ENCODE data around the gene PLCG2.

PLCG2 gene

DNA sequence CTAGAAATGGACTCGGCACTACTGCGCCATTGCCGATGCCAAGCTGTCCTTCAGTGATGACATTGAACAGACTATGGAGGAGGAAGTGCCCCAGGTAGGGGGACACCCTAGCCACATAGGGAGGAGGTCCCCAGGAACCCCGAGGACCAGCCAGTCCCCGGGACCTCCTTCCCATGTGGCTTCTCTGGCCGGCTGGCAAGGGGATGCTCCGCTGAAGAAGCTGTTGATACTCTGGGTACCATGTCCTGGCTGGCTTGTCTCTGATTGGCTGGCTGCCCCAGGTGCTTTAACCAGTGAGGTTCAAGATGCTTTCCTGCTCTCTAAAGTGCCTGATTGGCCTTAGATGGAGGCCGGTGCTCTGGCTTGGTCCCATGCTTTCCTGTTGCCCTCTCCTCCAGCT lies 128.6 kb downstream of the PLCG2 start (continued):
- TF ChIP-seq BACH2 (CRISPR knock-in tag; IDR thresholded peaks at IDR 0.05; ENCODE audit: borderline replicate concordance) (no peak), ZFP30 (CRISPR knock-in tag; IDR thresholded peaks at IDR 0.05) (no peak), ZNF8 (CRISPR knock-in tag; IDR thresholded peaks at IDR 0.05) (no peak), SNAI2 (CRISPR knock-in tag; IDR thresholded peaks at IDR 0.05) (no peak), ZFP3 (CRISPR knock-in tag; IDR thresholded peaks at IDR 0.05) (no peak), CSDC2 (CRISPR knock-in tag; IDR thresholded peaks at IDR 0.05) (no peak)

DNA sequence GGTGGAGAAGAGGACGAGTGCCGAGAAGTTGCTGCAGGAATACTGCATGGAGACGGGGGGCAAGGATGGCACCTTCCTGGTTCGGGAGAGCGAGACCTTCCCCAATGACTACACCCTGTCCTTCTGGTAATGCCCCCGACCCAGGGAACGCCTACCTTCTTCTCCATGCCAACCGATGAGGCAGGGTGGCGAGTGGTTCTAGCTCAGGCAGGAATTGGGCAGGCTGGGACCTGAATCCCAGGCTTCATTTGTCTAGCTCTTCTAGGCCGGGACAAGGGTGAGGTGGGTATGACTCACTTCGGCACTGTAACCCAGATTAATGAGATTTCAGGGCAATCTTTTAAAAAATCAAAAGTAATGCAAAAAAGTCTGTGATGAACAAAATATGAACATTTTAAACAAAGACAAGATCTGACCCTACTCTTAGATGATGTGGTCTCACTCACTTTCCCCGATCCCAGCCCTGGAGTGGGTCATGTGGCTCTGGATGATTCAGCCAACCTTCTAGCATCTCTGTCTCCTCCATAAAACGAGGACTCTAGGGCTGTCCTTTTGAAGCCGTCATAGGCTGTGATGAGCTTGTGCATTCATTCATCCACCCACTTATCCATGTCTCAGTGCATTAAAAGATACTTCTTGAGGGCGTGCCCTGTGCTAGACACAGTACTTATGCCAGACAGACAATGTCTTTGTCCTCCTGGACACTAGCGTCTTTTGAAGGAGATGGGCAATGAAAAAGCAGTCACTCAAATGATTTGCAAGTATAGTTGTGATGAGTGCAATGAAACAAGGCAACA lies 129.6 kb downstream of the PLCG2 start:
- TF ChIP-seq, protein P1, sequence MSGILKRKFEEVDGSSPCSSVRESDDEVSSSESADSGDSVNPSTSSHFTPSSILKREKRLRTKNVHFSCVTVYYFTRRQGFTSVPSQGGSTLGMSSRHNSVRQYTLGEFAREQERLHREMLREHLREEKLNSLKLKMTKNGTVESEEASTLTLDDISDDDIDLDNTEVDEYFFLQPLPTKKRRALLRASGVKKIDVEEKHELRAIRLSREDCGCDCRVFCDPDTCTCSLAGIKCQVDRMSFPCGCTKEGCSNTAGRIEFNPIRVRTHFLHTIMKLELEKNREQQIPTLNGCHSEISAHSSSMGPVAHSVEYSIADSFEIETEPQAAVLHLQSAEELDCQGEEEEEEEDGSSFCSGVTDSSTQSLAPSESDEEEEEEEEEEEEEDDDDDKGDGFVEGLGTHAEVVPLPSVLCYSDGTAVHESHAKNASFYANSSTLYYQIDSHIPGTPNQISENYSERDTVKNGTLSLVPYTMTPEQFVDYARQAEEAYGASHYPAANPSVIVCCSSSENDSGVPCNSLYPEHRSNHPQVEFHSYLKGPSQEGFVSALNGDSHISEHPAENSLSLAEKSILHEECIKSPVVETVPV (CRISPR knock-in tag; IDR thresholded peaks at IDR 0.05): no peak
- TF ChIP-seq CSDC2 (CRISPR knock-in tag; IDR thresholded peaks at IDR 0.05) (no peak), ESRRG (CRISPR knock-in tag; IDR thresholded peaks at IDR 0.05) (no peak), OSR1 (CRISPR knock-in tag; IDR thresholded peaks at IDR 0.05) (no peak), TCF4 (CRISPR knock-in tag; IDR thresholded peaks at IDR 0.05; ENCODE audit: borderline replicate concordance) (no peak), GLIS3 (CRISPR knock-in tag; IDR thresholded peaks at IDR 0.05) (no peak), ZFP3 (CRISPR knock-in tag; IDR thresholded peaks at IDR 0.05) (no peak), RARB (CRISPR knock-in tag; IDR thresholded peaks at IDR 0.05) (no peak), BACH2 (CRISPR knock-in tag; IDR thresholded peaks at IDR 0.05; ENCODE audit: borderline replicate concordance) (no peak), ZFP30 (CRISPR knock-in tag; IDR thresholded peaks at IDR 0.05) (no peak), ZNF565 (CRISPR knock-in tag; conservative IDR thresholded peaks at IDR 0.05; ENCODE audit: low read depth) (no peak), SNAI2 (CRISPR knock-in tag; IDR thresholded peaks at IDR 0.05) (no peak), PPARA (CRISPR knock-in tag; IDR thresholded peaks at IDR 0.05; ENCODE audit: borderline replicate concordance) (no peak), ARNTL (CRISPR knock-in tag; IDR thresholded peaks at IDR 0.05; ENCODE audit: borderline replicate concordance, low read depth) (no peak), ZNF70 (CRISPR knock-in tag; IDR thresholded peaks at IDR 0.05) (no peak), ZNF8 (CRISPR knock-in tag; IDR thresholded peaks at IDR 0.05) (no peak)
- TF ChIP-seq, protein P2, sequence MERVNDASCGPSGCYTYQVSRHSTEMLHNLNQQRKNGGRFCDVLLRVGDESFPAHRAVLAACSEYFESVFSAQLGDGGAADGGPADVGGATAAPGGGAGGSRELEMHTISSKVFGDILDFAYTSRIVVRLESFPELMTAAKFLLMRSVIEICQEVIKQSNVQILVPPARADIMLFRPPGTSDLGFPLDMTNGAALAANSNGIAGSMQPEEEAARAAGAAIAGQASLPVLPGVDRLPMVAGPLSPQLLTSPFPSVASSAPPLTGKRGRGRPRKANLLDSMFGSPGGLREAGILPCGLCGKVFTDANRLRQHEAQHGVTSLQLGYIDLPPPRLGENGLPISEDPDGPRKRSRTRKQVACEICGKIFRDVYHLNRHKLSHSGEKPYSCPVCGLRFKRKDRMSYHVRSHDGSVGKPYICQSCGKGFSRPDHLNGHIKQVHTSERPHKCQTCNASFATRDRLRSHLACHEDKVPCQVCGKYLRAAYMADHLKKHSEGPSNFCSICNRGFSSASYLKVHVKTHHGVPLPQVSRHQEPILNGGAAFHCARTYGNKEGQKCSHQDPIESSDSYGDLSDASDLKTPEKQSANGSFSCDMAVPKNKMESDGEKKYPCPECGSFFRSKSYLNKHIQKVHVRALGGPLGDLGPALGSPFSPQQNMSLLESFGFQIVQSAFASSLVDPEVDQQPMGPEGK (CRISPR knock-in tag; IDR thresholded peaks at IDR 0.05; ENCODE audit: borderline replicate concordance): no peak
- TF ChIP-seq, protein P3, sequence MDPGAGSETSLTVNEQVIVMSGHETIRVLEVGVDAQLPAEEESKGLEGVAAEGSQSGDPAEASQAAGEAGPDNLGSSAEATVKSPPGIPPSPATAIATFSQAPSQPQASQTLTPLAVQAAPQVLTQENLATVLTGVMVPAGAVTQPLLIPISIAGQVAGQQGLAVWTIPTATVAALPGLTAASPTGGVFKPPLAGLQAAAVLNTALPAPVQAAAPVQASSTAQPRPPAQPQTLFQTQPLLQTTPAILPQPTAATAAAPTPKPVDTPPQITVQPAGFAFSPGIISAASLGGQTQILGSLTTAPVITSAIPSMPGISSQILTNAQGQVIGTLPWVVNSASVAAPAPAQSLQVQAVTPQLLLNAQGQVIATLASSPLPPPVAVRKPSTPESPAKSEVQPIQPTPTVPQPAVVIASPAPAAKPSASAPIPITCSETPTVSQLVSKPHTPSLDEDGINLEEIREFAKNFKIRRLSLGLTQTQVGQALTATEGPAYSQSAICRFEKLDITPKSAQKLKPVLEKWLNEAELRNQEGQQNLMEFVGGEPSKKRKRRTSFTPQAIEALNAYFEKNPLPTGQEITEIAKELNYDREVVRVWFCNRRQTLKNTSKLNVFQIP (CRISPR knock-in tag; IDR thresholded peaks at IDR 0.05; ENCODE audit: borderline replicate concordance, low read depth): no peak
- ATAC-seq: no peak

DNA sequence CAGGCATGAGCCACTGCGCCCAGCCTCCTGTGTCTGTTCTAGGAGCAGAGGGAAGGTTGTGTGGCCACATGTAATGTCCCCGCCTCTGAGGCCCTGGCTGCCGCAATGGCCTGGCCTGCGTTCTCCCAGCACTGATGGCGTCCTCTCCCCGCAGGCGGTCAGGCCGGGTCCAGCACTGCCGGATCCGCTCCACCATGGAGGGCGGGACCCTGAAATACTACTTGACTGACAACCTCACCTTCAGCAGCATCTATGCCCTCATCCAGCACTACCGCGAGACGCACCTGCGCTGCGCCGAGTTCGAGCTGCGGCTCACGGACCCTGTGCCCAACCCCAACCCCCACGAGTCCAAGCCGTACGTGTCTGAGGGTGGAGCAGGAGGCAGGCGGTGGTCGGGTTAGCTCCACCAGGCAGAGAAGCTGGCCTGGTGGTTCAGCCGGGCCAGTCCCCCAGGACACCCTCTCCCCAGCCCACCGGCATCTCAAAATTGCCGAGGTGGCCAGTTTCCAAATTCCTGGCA lies 131.3 kb downstream of the PLCG2 start:
- no peak for ATAC-seq
- TF ChIP-seq PPARA (CRISPR knock-in tag; IDR thresholded peaks at IDR 0.05; ENCODE audit: borderline replicate concordance) (no peak), ZFP3 (CRISPR knock-in tag; IDR thresholded peaks at IDR 0.05) (no peak), ARNTL (CRISPR knock-in tag; IDR thresholded peaks at IDR 0.05; ENCODE audit: borderline replicate concordance, low read depth) (no peak), ISL1 (CRISPR knock-in tag; IDR thresholded peaks at IDR 0.05) (no peak), CSDC2 (CRISPR knock-in tag; IDR thresholded peaks at IDR 0.05) (no peak), ZNF8 (CRISPR knock-in tag; IDR thresholded peaks at IDR 0.05) (no peak), ZNF565 (CRISPR knock-in tag; conservative IDR thresholded peaks at IDR 0.05; ENCODE audit: low read depth) (no peak)
- TF ChIP-seq, protein P2 (CRISPR knock-in tag; IDR thresholded peaks at IDR 0.05; ENCODE audit: borderline replicate concordance): no peak
- TF ChIP-seq, protein P4, sequence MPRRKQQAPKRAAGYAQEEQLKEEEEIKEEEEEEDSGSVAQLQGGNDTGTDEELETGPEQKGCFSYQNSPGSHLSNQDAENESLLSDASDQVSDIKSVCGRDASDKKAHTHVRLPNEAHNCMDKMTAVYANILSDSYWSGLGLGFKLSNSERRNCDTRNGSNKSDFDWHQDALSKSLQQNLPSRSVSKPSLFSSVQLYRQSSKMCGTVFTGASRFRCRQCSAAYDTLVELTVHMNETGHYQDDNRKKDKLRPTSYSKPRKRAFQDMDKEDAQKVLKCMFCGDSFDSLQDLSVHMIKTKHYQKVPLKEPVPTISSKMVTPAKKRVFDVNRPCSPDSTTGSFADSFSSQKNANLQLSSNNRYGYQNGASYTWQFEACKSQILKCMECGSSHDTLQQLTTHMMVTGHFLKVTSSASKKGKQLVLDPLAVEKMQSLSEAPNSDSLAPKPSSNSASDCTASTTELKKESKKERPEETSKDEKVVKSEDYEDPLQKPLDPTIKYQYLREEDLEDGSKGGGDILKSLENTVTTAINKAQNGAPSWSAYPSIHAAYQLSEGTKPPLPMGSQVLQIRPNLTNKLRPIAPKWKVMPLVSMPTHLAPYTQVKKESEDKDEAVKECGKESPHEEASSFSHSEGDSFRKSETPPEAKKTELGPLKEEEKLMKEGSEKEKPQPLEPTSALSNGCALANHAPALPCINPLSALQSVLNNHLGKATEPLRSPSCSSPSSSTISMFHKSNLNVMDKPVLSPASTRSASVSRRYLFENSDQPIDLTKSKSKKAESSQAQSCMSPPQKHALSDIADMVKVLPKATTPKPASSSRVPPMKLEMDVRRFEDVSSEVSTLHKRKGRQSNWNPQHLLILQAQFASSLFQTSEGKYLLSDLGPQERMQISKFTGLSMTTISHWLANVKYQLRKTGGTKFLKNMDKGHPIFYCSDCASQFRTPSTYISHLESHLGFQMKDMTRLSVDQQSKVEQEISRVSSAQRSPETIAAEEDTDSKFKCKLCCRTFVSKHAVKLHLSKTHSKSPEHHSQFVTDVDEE (CRISPR knock-in tag; IDR thresholded peaks at IDR 0.05): no peak
- TF ChIP-seq, protein P5, sequence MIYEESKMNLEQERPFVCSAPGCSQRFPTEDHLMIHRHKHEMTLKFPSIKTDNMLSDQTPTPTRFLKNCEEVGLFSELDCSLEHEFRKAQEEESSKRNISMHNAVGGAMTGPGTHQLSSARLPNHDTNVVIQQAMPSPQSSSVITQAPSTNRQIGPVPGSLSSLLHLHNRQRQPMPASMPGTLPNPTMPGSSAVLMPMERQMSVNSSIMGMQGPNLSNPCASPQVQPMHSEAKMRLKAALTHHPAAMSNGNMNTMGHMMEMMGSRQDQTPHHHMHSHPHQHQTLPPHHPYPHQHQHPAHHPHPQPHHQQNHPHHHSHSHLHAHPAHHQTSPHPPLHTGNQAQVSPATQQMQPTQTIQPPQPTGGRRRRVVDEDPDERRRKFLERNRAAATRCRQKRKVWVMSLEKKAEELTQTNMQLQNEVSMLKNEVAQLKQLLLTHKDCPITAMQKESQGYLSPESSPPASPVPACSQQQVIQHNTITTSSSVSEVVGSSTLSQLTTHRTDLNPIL (CRISPR knock-in tag; IDR thresholded peaks at IDR 0.05; ENCODE audit: low read depth): no peak
